ENCODE results near the gene ZNF536. TPM values are rescaled to one million over a fixed set of nuclear protein-coding genes. Genes with fewer than 3 reads are reported as not detected.

Gene ZNF536
- total and polyA plus RNA-seq, 2 of the 13 experiments (the other 11 are each of a cell fraction or from before 2014, with no cell fraction given), result not detected

- Histone ChIP-seq H3K36me3 (replicated peaks in 1 of 2; ENCODE audit: control insufficient read depth in 1 of 2, insufficient read depth in 2 of 2, low read length in 2 of 2) (no peaks in the 10 kb centered on the region), H3K4me3 (replicated peaks in 1 of 3; ENCODE audit: insufficient read depth in 1 of 3, low read depth in 2 of 3, low read length in 3 of 3) (no peak overlapping the region), H3K9me3 (ENCODE audit: low read length) (no peaks in the 10 kb centered on the region), H2AFZ (ENCODE audit: low read length) (no peak overlapping the region), H3K4me2 (ENCODE audit: low read depth, low read length) (no peak overlapping the region), H3K27me3 (ENCODE audit: control insufficient read depth in 1 of 2, insufficient read depth in 2 of 2, low read length in 2 of 2) (no peaks in the 10 kb centered on the region; a peak in 1 of 5 replicates), H3K4me1 (ENCODE audit: insufficient read depth, low read length) (no peaks in the 10 kb centered on the region), H3K79me2 (ENCODE audit: insufficient read depth, low read length) (no peaks in the 10 kb centered on the region), H4K20me1 (ENCODE audit: insufficient read depth, low read length) (no peaks in the 10 kb centered on the region), H3K9ac (ENCODE audit: insufficient read depth, low read depth, low read length) (no peak overlapping the region), H3K27ac (ENCODE audit: extremely low read length, insufficient read depth, low read length) (no peak overlapping the region)
- POLR2A ChIA-PET, result no interaction called here
- intact Hi-C loops (cut with micrococcal nuclease; ENCODE audit: unreplicated experiment), result no loop called here
- in situ Hi-C loops (cut with HindIII; ENCODE audit: extremely low pct_ligation_motif_present, low pct_unique_long_range_greater_than_20kb), result no loop called here
- ATAC-seq, result no peak
- no peak for DNase-seq (ENCODE audit: low spot score)
- FAIRE-seq, result no peak
- no TSS peak for BruUV-seq (replicated peaks)
- CTCF ChIA-PET (ENCODE audit: low intra/inter-chr PET ratio, low total read pairs), result no interaction called here
- TF ChIP-seq ZNF672 (CRISPR knock-in tag; IDR thresholded peaks at IDR 0.05), result no peak
- 47% methylated on average over 6 of the region's 6 CpGs for WGBS (ENCODE audit: low lambda C conversion rate)
Measured at GRCh38 chr19:30558793-30559192, 186.6 kb downstream of the ZNF536 start.

DNA sequence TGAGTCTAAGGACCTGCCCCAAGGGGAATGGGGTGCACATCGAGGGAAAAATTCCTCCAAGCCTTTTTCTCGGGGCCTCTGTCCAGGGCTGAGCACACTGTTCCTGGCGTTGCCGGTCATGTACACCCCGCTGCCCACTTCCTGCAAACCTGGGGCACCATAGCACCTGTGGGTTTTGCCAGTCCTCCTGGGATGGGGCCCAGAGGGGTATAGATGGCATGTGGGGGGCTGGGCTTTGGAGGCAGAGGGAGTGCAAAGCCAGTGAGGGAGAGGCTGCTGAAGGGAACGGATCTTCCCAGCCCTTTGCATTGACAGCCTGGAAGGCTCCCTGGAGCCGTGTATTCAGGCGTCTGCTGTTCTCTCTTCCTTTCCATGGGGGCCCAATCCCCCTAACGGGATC is 187.3 kb downstream of the ZNF536 start:
- Histone ChIP-seq H3K4me2 (ENCODE audit: low read depth, low read length) (no peak overlapping the region), H3K4me1 (ENCODE audit: insufficient read depth, low read length) (no peaks in the 10 kb centered on the region), H3K9me3 (ENCODE audit: low read length) (no peaks in the 10 kb centered on the region), H2AFZ (ENCODE audit: low read length) (no peak overlapping the region), H4K20me1 (ENCODE audit: insufficient read depth, low read length) (no peaks in the 10 kb centered on the region), H3K36me3 (replicated peaks in 1 of 2; ENCODE audit: control insufficient read depth in 1 of 2, insufficient read depth in 2 of 2, low read length in 2 of 2) (no peaks in the 10 kb centered on the region), H3K9ac (ENCODE audit: insufficient read depth, low read depth, low read length) (no peak overlapping the region), H3K27me3 (ENCODE audit: control insufficient read depth in 1 of 2, insufficient read depth in 2 of 2, low read length in 2 of 2) (no peaks in the 10 kb centered on the region; a peak in 1 of 5 replicates), H3K79me2 (ENCODE audit: insufficient read depth, low read length) (no peaks in the 10 kb centered on the region), H3K27ac (ENCODE audit: extremely low read length, insufficient read depth, low read length) (no peak overlapping the region), H3K4me3 (replicated peaks in 1 of 3; ENCODE audit: insufficient read depth in 1 of 3, low read depth in 2 of 3, low read length in 3 of 3) (no peak overlapping the region)
- in situ Hi-C loops (cut with HindIII; ENCODE audit: extremely low pct_ligation_motif_present, low pct_unique_long_range_greater_than_20kb) (no loop called here), intact Hi-C loops (cut with micrococcal nuclease; ENCODE audit: unreplicated experiment) (no loop called here)
- DNase-seq (ENCODE audit: low spot score) (no peak), ATAC-seq (no peak), FAIRE-seq (no peak)
- ChIA-PET CTCF (ENCODE audit: low intra/inter-chr PET ratio, low total read pairs) (no interaction called here), POLR2A (no interaction called here)
- WGBS (ENCODE audit: low lambda C conversion rate), result 67% methylated on average over 2 of the region's 9 CpGs
- no TSS peak for BruUV-seq (replicated peaks)
- TF ChIP-seq ERF (CRISPR knock-in tag; IDR thresholded peaks at IDR 0.05), result no peak
- no peak for TF ChIP-seq ZNF550 (CRISPR knock-in tag; IDR thresholded peaks at IDR 0.05; ENCODE audit: borderline replicate concordance)
- TF ChIP-seq LCORL (IDR thresholded peaks at IDR 0.05), result no peak
- no peak for TF ChIP-seq LCORL (CRISPR knock-in tag; IDR thresholded peaks at IDR 0.05)
- no peak for TF ChIP-seq RXRB (CRISPR knock-in tag; IDR thresholded peaks at IDR 0.05; ENCODE audit: borderline replicate concordance)
- no peak for TF ChIP-seq NR2F6 (IDR thresholded peaks at IDR 0.05)
- TF ChIP-seq NR2F6 (CRISPR knock-in tag; IDR thresholded peaks at IDR 0.05), result no peak
- TF ChIP-seq RBFOX2 (IDR thresholded peaks at IDR 0.05; ENCODE audit: low read depth, low read length), result no peak
- TF ChIP-seq PAX8 (CRISPR knock-in tag; IDR thresholded peaks at IDR 0.05; ENCODE audit: borderline replicate concordance), result no peak
- TF ChIP-seq FOXA3 (CRISPR knock-in tag; IDR thresholded peaks at IDR 0.05), result no peak
- TF ChIP-seq, protein P1, sequence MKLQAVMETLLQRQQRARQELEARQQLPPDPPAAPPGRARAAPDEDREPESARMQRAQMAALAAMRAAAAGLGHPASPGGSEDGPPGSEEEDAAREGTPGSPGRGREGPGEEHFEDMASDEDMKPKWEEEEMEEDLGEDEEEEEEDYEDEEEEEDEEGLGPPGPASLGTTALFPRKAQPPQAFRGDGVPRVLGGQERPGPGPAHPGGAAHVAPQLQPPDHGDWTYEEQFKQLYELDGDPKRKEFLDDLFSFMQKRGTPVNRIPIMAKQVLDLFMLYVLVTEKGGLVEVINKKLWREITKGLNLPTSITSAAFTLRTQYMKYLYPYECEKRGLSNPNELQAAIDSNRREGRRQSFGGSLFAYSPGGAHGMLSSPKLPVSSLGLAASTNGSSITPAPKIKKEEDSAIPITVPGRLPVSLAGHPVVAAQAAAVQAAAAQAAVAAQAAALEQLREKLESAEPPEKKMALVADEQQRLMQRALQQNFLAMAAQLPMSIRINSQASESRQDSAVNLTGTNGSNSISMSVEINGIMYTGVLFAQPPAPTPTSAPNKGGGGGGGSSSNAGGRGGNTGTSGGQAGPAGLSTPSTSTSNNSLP (IDR thresholded peaks at IDR 0.05; ENCODE audit: low read depth, low read length), result no peak
- no peak for TF ChIP-seq NR0B2 (CRISPR knock-in tag; IDR thresholded peaks at IDR 0.05)
- no peak for TF ChIP-seq SMC3 (IDR thresholded peaks at IDR 0.05; ENCODE audit: low read length)
- TF ChIP-seq TEAD2 (CRISPR knock-in tag; IDR thresholded peaks at IDR 0.05), result no peak
- no peak for TF ChIP-seq REL (CRISPR knock-in tag; conservative IDR thresholded peaks at IDR 0.05)
- TF ChIP-seq NFIC (IDR thresholded peaks at IDR 0.05; ENCODE audit: low read length), result no peak
- no peak for TF ChIP-seq ZNF878 (CRISPR knock-in tag; IDR thresholded peaks at IDR 0.05)
- TF ChIP-seq ZNF792 (CRISPR knock-in tag; IDR thresholded peaks at IDR 0.05), result no peak
- TF ChIP-seq ZBTB25 (CRISPR knock-in tag; IDR thresholded peaks at IDR 0.05), result no peak
- no peak for TF ChIP-seq ELF4 (CRISPR knock-in tag; IDR thresholded peaks at IDR 0.05; ENCODE audit: borderline replicate concordance)
